ENCODE data around the gene NAIF1.

DNA sequence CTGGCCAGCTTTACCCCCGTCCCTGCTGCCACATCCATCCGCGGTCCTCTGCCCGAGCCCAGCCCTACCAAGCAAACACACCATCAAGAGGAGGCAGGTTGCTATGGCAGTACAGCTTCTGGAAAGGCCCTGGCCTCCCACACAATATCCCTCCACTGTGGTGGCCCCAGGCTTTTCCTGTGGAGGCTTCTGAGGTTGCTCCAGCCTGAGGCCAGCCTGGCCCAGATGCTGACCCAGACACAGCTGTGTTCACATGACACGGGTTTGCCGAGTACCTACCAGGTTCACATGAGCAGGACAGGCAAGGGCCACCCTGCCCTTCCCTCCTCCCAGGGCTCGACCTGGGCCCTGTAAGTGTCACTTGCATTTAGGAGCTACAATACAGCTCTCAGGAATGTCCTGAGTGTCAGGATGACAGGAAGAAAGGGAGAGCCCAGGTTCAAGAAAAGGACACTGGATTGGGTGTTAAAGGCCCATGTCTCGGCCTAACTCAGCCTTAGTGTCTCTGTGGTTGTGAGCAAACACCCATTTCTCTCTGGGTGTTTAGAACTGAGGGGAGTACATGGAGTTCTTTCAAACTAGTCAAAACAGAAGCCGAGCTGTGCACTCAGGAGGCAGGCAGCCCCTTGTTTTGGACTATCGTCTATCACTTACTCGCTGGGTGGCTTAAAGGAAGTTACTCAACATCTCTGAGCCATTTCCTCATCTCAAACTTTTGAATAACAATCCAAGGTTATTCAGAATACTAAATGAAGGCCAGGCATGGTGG, 40.2 kb downstream of the NAIF1 start:
- TF ChIP-seq GATA2 (IDR thresholded peaks at IDR 0.05; ENCODE audit: low read depth, low read length), result no peak
- no peak for TF ChIP-seq GATA3 (IDR thresholded peaks at IDR 0.05; ENCODE audit: low read depth, low read length)

Measured in SH-SY5Y (cell line).